Kidney (tissue), 14 donors: ENCODE data around the gene CLDN34. TPM values are rescaled to one million over a fixed set of nuclear protein-coding genes. Genes with fewer than 3 reads are reported as not detected.

Experiments
- DNase-seq, 5 donors: peaks; one replicate each; pipeline ENCODE4 v3.0.0-alpha.2; 2013 to 2020
- FAIRE-seq: peaks from 2 replicates; lab custom pipeline; 2012; peaks lifted over from hg19 to GRCh38; lab: Jason Lieb, UNC
- H3K27ac ChIP-seq, 2 donors: one replicate each; pipeline ENCODE4 v1.7.0; 2013; ENCODE audit warnings: low read depth in 2 of 2, low read length in 2 of 2, inconsistent platforms in 1 of 2
- H3K27me3 ChIP-seq: one replicate; pipeline ENCODE4 v1.7.1; 2013; ENCODE audit warnings: low read length, inconsistent platforms; ENCODE audit not compliant: control insufficient read depth, insufficient read depth
- H3K36me3 ChIP-seq, 3 donors: one replicate each; pipeline versions ENCODE4 v1.7.0 to v1.7.1; 2013; ENCODE audit warnings: low read length in 3 of 3, control low read depth in 1 of 3, inconsistent platforms in 1 of 3; ENCODE audit not compliant: insufficient read depth in 3 of 3, control insufficient read depth in 2 of 3
- H3K4me1 ChIP-seq, 3 donors: one replicate each; pipeline versions ENCODE4 v1.7.0 to v1.7.1; 2013; ENCODE audit warnings: low read length in 3 of 3, inconsistent platforms in 1 of 3, low read depth in 1 of 3; ENCODE audit not compliant: control insufficient read depth in 2 of 3, insufficient read depth in 2 of 3
- H3K4me3 ChIP-seq, 3 donors: one replicate each; pipeline versions ENCODE4 v1.7.0 to v1.8.1; 2013; ENCODE audit warnings: low read length in 3 of 3, control low read depth in 1 of 3, inconsistent platforms in 1 of 3
- H3K9ac ChIP-seq, 3 donors: one replicate each; pipeline versions ENCODE4 v1.7.0 to v1.7.1; 2013; ENCODE audit warnings: low read length in 3 of 3, control low read depth in 1 of 3, inconsistent platforms in 1 of 3
- H3K9me3 ChIP-seq, 3 donors: one replicate each; pipeline versions ENCODE4 v1.7.0 to v1.7.1; 2013; ENCODE audit warnings: low read length in 3 of 3, control low read depth in 1 of 3, inconsistent platforms in 1 of 3; ENCODE audit not compliant: control insufficient read depth in 2 of 3, insufficient read depth in 1 of 3
- CTCF ChIP-seq: IDR thresholded peaks from 3 replicates; pipeline ENCODE4 v1.5.1; 2012; ENCODE audit warnings: mild to moderate bottlenecking, moderate library complexity, borderline replicate concordance; ENCODE audit not compliant: insufficient read depth; ENCODE audit errors: extremely low read depth
- intact Hi-C: fragments of 100-400 bp; cut with DNase I; formaldehyde crosslinking; loops from one replicate; pipeline ENCODE4 v1.11.1; 2022
- polyA plus RNA-seq: library from polyadenylated mRNA; stranded (reverse); fragments of 350-450 nt; fragmentation: Illumina TruSeq; extraction: RNeasy Lipid Tissue Mini Kit (QIAGEN cat#74804); gene quantifications from one replicate; pipeline ENCODE4 v1.2.3, GENCODE V29; 2014; ENCODE audit warnings: low read depth, low replicate concordance; ENCODE audit not compliant: insufficient read depth
- total RNA-seq: library from RNA; stranded (reverse); fragmentation: NEBNext Ultra II Directional; extraction: Animal tissue kit (Norgen Biotek cat#: 25700); gene quantifications from one replicate; pipeline ENCODE4 v1.2.1, GENCODE V29; 2021
- donor health status: control.
- donor health status: control.
- donor health status: control.
- donor health status: control.
- donor health status: control.
- donor health status: DM: yes; HTN: yes; CAD: no.
- donor health status: Normal renal cell carcinoma (clear cell type).

CLDN34 gene
- total and polyA plus RNA-seq, 2 donors from 2014 or later: 0.50 TPM; not detected in 1

- no peaks in the 10 kb centered on the region for H3K4me1 ChIP-seq
- H3K27ac ChIP-seq: no peak overlapping the region
- no peak overlapping the region for H3K9ac ChIP-seq
- FAIRE-seq: no peak
- no peak for DNase-seq
- no peaks in the 10 kb centered on the region for H3K27me3 ChIP-seq
- no peak overlapping the region for H3K4me3 ChIP-seq
- no peaks in the 10 kb centered on the region for H3K36me3 ChIP-seq
- TF ChIP-seq CTCF: no peak
- no peaks in the 10 kb centered on the region for H3K9me3 ChIP-seq
- intact Hi-C loops: loop anchor here (5.0 kb wide), 1 partner anchor 120 kb away; no protein-coding TSS in a partner anchor
Observed at GRCh38 chrX:9997041-9997440, 29.9 kb downstream of the CLDN34 start.

- no peak overlapping the region for H3K9ac ChIP-seq
- H3K9me3 ChIP-seq: no peaks in the 10 kb centered on the region
- H3K27ac ChIP-seq: no peak overlapping the region
- intact Hi-C loops: loop anchor here (5.0 kb wide), 1 partner anchor 120 kb away; no protein-coding TSS in a partner anchor
- no peaks in the 10 kb centered on the region for H3K4me1 ChIP-seq
- TF ChIP-seq CTCF: no peak
- no peaks in the 10 kb centered on the region for H3K36me3 ChIP-seq
- no peak overlapping the region for H3K4me3 ChIP-seq
- FAIRE-seq: no peak
- DNase-seq: no peak
- no peaks in the 10 kb centered on the region for H3K27me3 ChIP-seq
Observed at GRCh38 chrX:9997524-9997923, 30.4 kb downstream of the CLDN34 start.

GRCh38 chrX:10001496-10001895, 34.3 kb downstream of the CLDN34 start:
- Histone ChIP-seq H3K27ac (no peak overlapping the region), H3K4me3 (no peak overlapping the region), H3K27me3 (no peaks in the 10 kb centered on the region), H3K9me3 (no peaks in the 10 kb centered on the region), H3K4me1 (no peaks in the 10 kb centered on the region), H3K9ac (no peak overlapping the region), H3K36me3 (no peaks in the 10 kb centered on the region)
- intact Hi-C loops: no loop called here
- no peak for DNase-seq
- TF ChIP-seq CTCF: no peak
- FAIRE-seq: no peak
